ENCODE results near the gene DERL2. TPM values are rescaled to one million over a fixed set of nuclear protein-coding genes. Genes with fewer than 3 reads are reported as not detected.

Gene DERL2
- total and polyA plus RNA-seq, 2 experiments from 2014 or later = 65.0 to 113 TPM

GRCh38 chr17:5506307-5506706 lies 20.3 kb upstream of the DERL2 start (continued):
- TF ChIP-seq ZNF462 (CRISPR knock-in tag; IDR thresholded peaks at IDR 0.05) = no peak
- no peak for TF ChIP-seq NANOG (IDR thresholded peaks at IDR 0.05; ENCODE audit: borderline replicate concordance)
- no peak for TF ChIP-seq EZH2phosphoT487 (IDR thresholded peaks at IDR 0.05; ENCODE audit: unreplicated experiment)
- no peak for TF ChIP-seq CREB1 (CRISPR knock-in tag; IDR thresholded peaks at IDR 0.05; ENCODE audit: low read depth)
- no peak for TF ChIP-seq STAT1 (IDR thresholded peaks at IDR 0.05; ENCODE audit: unreplicated experiment)
- no peak for TF ChIP-seq ZNF114 (CRISPR knock-in tag; IDR thresholded peaks at IDR 0.05)
- TF ChIP-seq, protein P1, sequence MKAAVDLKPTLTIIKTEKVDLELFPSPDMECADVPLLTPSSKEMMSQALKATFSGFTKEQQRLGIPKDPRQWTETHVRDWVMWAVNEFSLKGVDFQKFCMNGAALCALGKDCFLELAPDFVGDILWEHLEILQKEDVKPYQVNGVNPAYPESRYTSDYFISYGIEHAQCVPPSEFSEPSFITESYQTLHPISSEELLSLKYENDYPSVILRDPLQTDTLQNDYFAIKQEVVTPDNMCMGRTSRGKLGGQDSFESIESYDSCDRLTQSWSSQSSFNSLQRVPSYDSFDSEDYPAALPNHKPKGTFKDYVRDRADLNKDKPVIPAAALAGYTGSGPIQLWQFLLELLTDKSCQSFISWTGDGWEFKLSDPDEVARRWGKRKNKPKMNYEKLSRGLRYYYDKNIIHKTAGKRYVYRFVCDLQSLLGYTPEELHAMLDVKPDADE (IDR thresholded peaks at IDR 0.05) = no peak
- no peak for TF ChIP-seq EZH2 (IDR thresholded peaks at IDR 0.05; ENCODE audit: low read depth, unreplicated experiment)
- TF ChIP-seq ZNF331 (CRISPR knock-in tag; IDR thresholded peaks at IDR 0.05; ENCODE audit: low read depth) = no peak

DNA sequence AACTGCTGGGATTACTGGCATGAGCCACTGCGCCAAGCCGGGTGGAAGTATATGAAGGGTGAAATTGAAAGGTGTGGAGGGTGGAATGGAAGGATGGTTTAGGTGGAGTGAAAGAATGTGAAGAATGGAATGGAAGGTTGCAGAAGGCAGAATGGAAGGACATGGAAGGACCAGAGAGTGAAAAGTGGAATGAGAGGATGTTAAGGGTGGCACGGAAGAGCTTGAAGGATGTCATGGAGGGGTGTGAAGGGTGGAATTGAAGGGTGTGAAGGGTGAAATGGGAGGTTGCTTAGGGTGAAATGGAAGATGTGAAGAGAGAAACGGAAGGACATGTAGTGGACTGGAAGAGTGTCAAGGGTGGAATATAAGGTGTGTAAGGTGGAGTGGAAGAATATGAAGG lies 16.6 kb upstream of the DERL2 start:
- Mint-ChIP-seq H3K27me3 (ENCODE audit: insufficient read depth, low read depth, poor library complexity) (peaks cover 33% of the 10 kb centered on the region), H3K36me3 (ENCODE audit: low read depth) (no peaks in the 10 kb centered on the region; the same call in 2 of the 3 replicates), H3K4me1 (peaks cover 10% of the 10 kb centered on the region), H3K9me3 (no peaks in the 10 kb centered on the region; the same call in 2 of the 3 replicates), H3K27ac (no peak overlapping the region), H3K4me3 (no peak overlapping the region; the same call in 2 of the 3 replicates)
- ATAC-seq = no peak
- TF ChIP-seq, protein P2, sequence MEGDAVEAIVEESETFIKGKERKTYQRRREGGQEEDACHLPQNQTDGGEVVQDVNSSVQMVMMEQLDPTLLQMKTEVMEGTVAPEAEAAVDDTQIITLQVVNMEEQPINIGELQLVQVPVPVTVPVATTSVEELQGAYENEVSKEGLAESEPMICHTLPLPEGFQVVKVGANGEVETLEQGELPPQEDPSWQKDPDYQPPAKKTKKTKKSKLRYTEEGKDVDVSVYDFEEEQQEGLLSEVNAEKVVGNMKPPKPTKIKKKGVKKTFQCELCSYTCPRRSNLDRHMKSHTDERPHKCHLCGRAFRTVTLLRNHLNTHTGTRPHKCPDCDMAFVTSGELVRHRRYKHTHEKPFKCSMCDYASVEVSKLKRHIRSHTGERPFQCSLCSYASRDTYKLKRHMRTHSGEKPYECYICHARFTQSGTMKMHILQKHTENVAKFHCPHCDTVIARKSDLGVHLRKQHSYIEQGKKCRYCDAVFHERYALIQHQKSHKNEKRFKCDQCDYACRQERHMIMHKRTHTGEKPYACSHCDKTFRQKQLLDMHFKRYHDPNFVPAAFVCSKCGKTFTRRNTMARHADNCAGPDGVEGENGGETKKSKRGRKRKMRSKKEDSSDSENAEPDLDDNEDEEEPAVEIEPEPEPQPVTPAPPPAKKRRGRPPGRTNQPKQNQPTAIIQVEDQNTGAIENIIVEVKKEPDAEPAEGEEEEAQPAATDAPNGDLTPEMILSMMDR (conservative IDR thresholded peaks at IDR 0.05; ENCODE audit: low read depth in 2 of 2) = no peak
- TF ChIP-seq ZNF331 (CRISPR knock-in tag; IDR thresholded peaks at IDR 0.05; ENCODE audit: low read depth) = no peak
- no peak for DNase-seq (ENCODE audit: low spot score)
- no peak overlapping the region for H3K4me2 ChIP-seq
- peaks cover 7% of the 10 kb centered on the region; the same call in 1 of the 2 replicates for H3F3A ChIP-seq (replicated peaks; ENCODE audit: low read depth)
- no peak overlapping the region for H2AFZ ChIP-seq
- H3K27ac ChIP-seq (ENCODE audit: low read depth) = no peak overlapping the region
- H3K4me1 ChIP-seq (ENCODE audit: insufficient read depth) = peaks cover 14% of the 10 kb centered on the region
- no peaks in the 10 kb centered on the region for H4K20me1 ChIP-seq (replicated peaks; ENCODE audit: insufficient read depth)
- H3K79me2 ChIP-seq (replicated peaks; ENCODE audit: insufficient read depth) = no peaks in the 10 kb centered on the region
- no peaks in the 10 kb centered on the region for H3K9me2 ChIP-seq (ENCODE audit: insufficient read depth)
- H3K4me3 ChIP-seq = no peak overlapping the region
- H3K36me3 ChIP-seq (ENCODE audit: insufficient read depth) = no peaks in the 10 kb centered on the region
- peaks cover 32% of the 10 kb centered on the region for H3K27me3 ChIP-seq (ENCODE audit: insufficient read depth)

Data from GM23338 (cell line).